Upper lobe of right lung (tissue), 1 donor: ENCODE results near the gene SLC2A3. TPM values are rescaled to one million over a fixed set of nuclear protein-coding genes. Genes with fewer than 3 reads are reported as not detected.
"Not testable (repeated sequence)": the region's sequence is repeated elsewhere in the genome, so short reads cannot be mapped to it uniquely, and the experiment has no call there.

Experiments used
- ATAC-seq: fragments of 200-7000 bp; cut with Tn5 transposase; one replicate; pipeline ENCODE4 v1.9.1; 2020; ENCODE audit warnings: mild to moderate bottlenecking, moderate library complexity
- DNase-seq: peaks from one replicate; pipeline ENCODE4 v3.0.0-alpha.2; 2020
- H3K27ac ChIP-seq: fragments of 200-600 bp; one replicate; pipeline ENCODE4 v1.8.0; 2022
- H3K27me3 ChIP-seq: fragments of 200-600 bp; one replicate; pipeline ENCODE4 v1.8.0; 2022; ENCODE audit warnings: mild to moderate bottlenecking
- H3K36me3 ChIP-seq: fragments of 200-600 bp; one replicate; pipeline ENCODE4 v1.8.0; 2022
- H3K4me1 ChIP-seq: fragments of 200-600 bp; one replicate; pipeline ENCODE4 v1.8.0; 2022
- H3K4me3 ChIP-seq: fragments of 200-600 bp; one replicate; pipeline ENCODE4 v1.8.0; 2022; ENCODE audit warnings: mild to moderate bottlenecking
- H3K9me3 ChIP-seq: fragments of 200-600 bp; one replicate; pipeline ENCODE4 v1.8.0; 2022
- CTCF ChIP-seq: fragments of 200-600 bp; IDR thresholded peaks from one replicate; pipeline ENCODE4 v1.8.0; 2022; ENCODE audit warnings: antibody characterized with exemption
- intact Hi-C: fragments of 100-400 bp; cut with DNase I; formaldehyde crosslinking; loops from one replicate; pipeline ENCODE4 v1.11.0; 2022
- total RNA-seq: library from RNA; stranded (reverse); fragmentation: NEBNext Ultra II Directional; extraction: Animal tissue kit (Norgen Biotek cat#: 25700); gene quantifications from one replicate; pipeline ENCODE4 v1.2.1, GENCODE V29; 2021
- donor health status: DM: no; HTN: yes; CAD: no; lungs with severe emphysema.

Gene SLC2A3
- total RNA-seq, 1 donor from 2014 or later, result 153 TPM

- DNase-seq, result no peak
- H3K4me1 ChIP-seq, result no peaks in the 10 kb centered on the region
- ATAC-seq, result no peak
- no peak overlapping the region for H3K4me3 ChIP-seq
- no peaks in the 10 kb centered on the region for H3K9me3 ChIP-seq
- no peak for TF ChIP-seq CTCF
- H3K36me3 ChIP-seq, result peaks cover 91% of the 10 kb centered on the region
- no peaks in the 10 kb centered on the region for H3K27me3 ChIP-seq
- intact Hi-C loops, result no loop called here
- no peak overlapping the region for H3K27ac ChIP-seq
Measured at GRCh38 chr12:7923241-7924236, 12.4 kb downstream of the SLC2A3 start.

- DNase-seq, H3K4me1 ChIP-seq, H3K4me3 ChIP-seq, H3K27me3 ChIP-seq, H3K27ac ChIP-seq, H3K9me3 ChIP-seq, intact Hi-C loops: not testable (repeated sequence)
- peak; percentile 14 for ATAC-seq
- H3K36me3 ChIP-seq, result peaks cover 73% of the 10 kb centered on the region
Measured at GRCh38 chr12:7921181-7921580, 14.8 kb downstream of the SLC2A3 start.

GRCh38 chr12:7918268-7918590 is 17.8 kb downstream of the SLC2A3 start:
- H3K27ac ChIP-seq, H3K9me3 ChIP-seq, ATAC-seq, H3K4me1 ChIP-seq, H3K27me3 ChIP-seq, DNase-seq, H3K4me3 ChIP-seq, intact Hi-C loops: not testable (repeated sequence)
- peaks cover 50% of the 10 kb centered on the region for H3K36me3 ChIP-seq

- Histone ChIP-seq H3K27ac (no peak overlapping the region), H3K4me3 (no peak overlapping the region), H3K36me3 (peaks cover 44% of the 10 kb centered on the region), H3K27me3 (no peaks in the 10 kb centered on the region), H3K9me3 (no peaks in the 10 kb centered on the region), H3K4me1 (no peaks in the 10 kb centered on the region)
- intact Hi-C loops, result no loop called here
- TF ChIP-seq CTCF, result no peak
- DNase-seq (no peak), ATAC-seq (no peak)
Measured at GRCh38 chr12:7917392-7918267, 18.4 kb downstream of the SLC2A3 start.

- TF ChIP-seq CTCF, result no peak
- no peak for DNase-seq
- intact Hi-C loops, result no loop called here
- no peak overlapping the region for H3K27ac ChIP-seq
- peak; percentile 45 for ATAC-seq
- no peaks in the 10 kb centered on the region for H3K9me3 ChIP-seq
- no peak overlapping the region for H3K4me3 ChIP-seq
- peaks cover 37% of the 10 kb centered on the region for H3K36me3 ChIP-seq
- H3K27me3 ChIP-seq, result no peaks in the 10 kb centered on the region
- no peaks in the 10 kb centered on the region for H3K4me1 ChIP-seq
Measured at GRCh38 chr12:7916936-7917335, 19.1 kb downstream of the SLC2A3 start.

GRCh38 chr12:7915661-7916403 is 20.2 kb downstream of the SLC2A3 start:
- ATAC-seq (peak; percentile 46), DNase-seq (no peak)
- Histone ChIP-seq H3K36me3 (peaks cover 26% of the 10 kb centered on the region), H3K4me3 (no peak overlapping the region), H3K9me3 (no peaks in the 10 kb centered on the region), H3K4me1 (no peaks in the 10 kb centered on the region), H3K27me3 (no peaks in the 10 kb centered on the region), H3K27ac (no peak overlapping the region)
- intact Hi-C loops, result no loop called here
- no peak for TF ChIP-seq CTCF

GRCh38 chr12:7910106-7910505 is 25.9 kb downstream of the SLC2A3 start:
- H3K4me1 ChIP-seq, H3K36me3 ChIP-seq, ATAC-seq, H3K27me3 ChIP-seq, H3K9me3 ChIP-seq, H3K27ac ChIP-seq, DNase-seq, H3K4me3 ChIP-seq, intact Hi-C loops: not testable (repeated sequence)
